Astrocyte (in vitro differentiated cells and primary cell): ENCODE results near the gene VPS13D.

Source experiments
- CTCF ChIP-seq: IDR thresholded peaks from 2 replicates; pipeline ENCODE4 v1.5.1; 2011; ENCODE audit warnings: low read depth, mild to moderate bottlenecking, inconsistent platforms, low read length, moderate library complexity; ENCODE audit not compliant: insufficient read depth
- EZH2 ChIP-seq: IDR thresholded peaks from 2 replicates; pipeline ENCODE4 v1.6.1; 2012; ENCODE audit warnings: mild to moderate bottlenecking, low read length, inconsistent platforms; ENCODE audit not compliant: insufficient read depth

- TF ChIP-seq CTCF, result peak; percentile 76
- no peak for TF ChIP-seq EZH2
These were observed 45.5 kb downstream of the VPS13D start for GRCh38 chr1:12275370-12275769.
